Astrocyte (in vitro differentiated cells and primary cell): Measurements from ENCODE around the gene PTCRA.

Experiments
- CTCF ChIP-seq: IDR thresholded peaks from 2 replicates; pipeline ENCODE4 v1.5.1; 2011; ENCODE audit warnings: low read depth, mild to moderate bottlenecking, inconsistent platforms, low read length, moderate library complexity; ENCODE audit not compliant: insufficient read depth
- EZH2 ChIP-seq: IDR thresholded peaks from 2 replicates; pipeline ENCODE4 v1.6.1; 2012; ENCODE audit warnings: mild to moderate bottlenecking, low read length, inconsistent platforms; ENCODE audit not compliant: insufficient read depth

GRCh38 chr6:42940493-42941045 lies 24.7 kb downstream of the PTCRA start:
- TF ChIP-seq CTCF (no peak), EZH2 (no peak)
